Keratinocyte (primary cell): ENCODE data around the gene TEKT3. TPM values are rescaled to one million over a fixed set of nuclear protein-coding genes. Genes with fewer than 3 reads are reported as not detected.

ENCODE experiments used
- DNase-seq: peaks from one replicate; pipeline ENCODE4 v3.0.0-alpha.2; 2011; ENCODE audit warnings: low read depth, missing footprints, low spot score
- FAIRE-seq: peaks from 2 replicates; lab custom pipeline; 2011; peaks lifted over from hg19 to GRCh38; lab: Jason Lieb, UNC
- H2AFZ ChIP-seq: 2 replicates; pipeline ENCODE4 v1.6.0; 2012; ENCODE audit warnings: low read length, control low read depth, inconsistent platforms; ENCODE audit not compliant: control insufficient read depth
- H3K27ac ChIP-seq: 2 replicates; pipeline ENCODE4 v1.5.1; 2011; ENCODE audit warnings: low read length; ENCODE audit not compliant: control insufficient read depth, insufficient read depth
- H3K27me3 ChIP-seq: 3 replicates; pipeline ENCODE4 v1.6.0; 2011; ENCODE audit warnings: low read length; ENCODE audit not compliant: control insufficient read depth, insufficient read depth; ENCODE audit errors: extremely low read depth
- H3K36me3 ChIP-seq, 2 experiments: 2 replicates in 1 of 2; 3 replicates in 1 of 2; pipeline ENCODE4 v1.5.1; 2011; ENCODE audit warnings: low read length in 2 of 2, mild to moderate bottlenecking in 1 of 2; ENCODE audit not compliant: control insufficient read depth in 2 of 2, insufficient read depth in 2 of 2; ENCODE audit errors: extremely low read depth in 1 of 2
- H3K4me1 ChIP-seq: 3 replicates; pipeline ENCODE4 v1.5.1; 2011; ENCODE audit warnings: low read length; ENCODE audit not compliant: control insufficient read depth, insufficient read depth; ENCODE audit errors: extremely low read depth
- H3K4me2 ChIP-seq: 3 replicates; pipeline ENCODE4 v1.6.0; 2011; ENCODE audit warnings: low read depth, low read length; ENCODE audit not compliant: control insufficient read depth, insufficient read depth; ENCODE audit errors: extremely low read depth
- H3K4me3 ChIP-seq, 3 experiments: fragments of 200-600 bp in 1 of 3; sonication (generic) in 1 of 3; 2 replicates in 2 of 3; 3 replicates in 1 of 3; pipeline ENCODE4 v1.5.1; 2011 to 2016; ENCODE audit warnings: low read length in 3 of 3, mild to moderate bottlenecking in 3 of 3, control low read depth in 2 of 3, inconsistent platforms in 1 of 3, low read depth in 1 of 3, mixed read lengths in 1 of 3, mixed run types in 1 of 3, moderate library complexity in 1 of 3; ENCODE audit not compliant: control insufficient read depth in 2 of 3, insufficient read depth in 2 of 3; ENCODE audit errors: extremely low read depth in 1 of 3
- H3K79me2 ChIP-seq: 2 replicates; pipeline ENCODE4 v1.6.0; 2012; ENCODE audit warnings: low read length; ENCODE audit not compliant: control insufficient read depth, insufficient read depth
- H3K9ac ChIP-seq: 3 replicates; pipeline ENCODE4 v1.6.0; 2011; ENCODE audit warnings: low read length; ENCODE audit not compliant: control insufficient read depth, insufficient read depth; ENCODE audit errors: extremely low read depth
- H3K9me1 ChIP-seq: 3 replicates; pipeline ENCODE4 v1.6.0; 2011; ENCODE audit warnings: low read length; ENCODE audit not compliant: control insufficient read depth, insufficient read depth; ENCODE audit errors: extremely low read depth
- H3K9me3 ChIP-seq: 2 replicates; pipeline ENCODE4 v1.5.1; 2012; ENCODE audit warnings: low read depth, low read length; ENCODE audit not compliant: control insufficient read depth
- H4K20me1 ChIP-seq: 3 replicates; pipeline ENCODE4 v1.6.0; 2011; ENCODE audit warnings: low read length; ENCODE audit not compliant: control insufficient read depth, insufficient read depth; ENCODE audit errors: extremely low read depth
- CTCF ChIP-seq, 3 experiments: IDR thresholded peaks in 1 of 3; conservative IDR thresholded peaks in 1 of 3; optimal IDR thresholded peaks in 1 of 3; 2 replicates in 2 of 3; 3 replicates in 1 of 3; pipeline versions ENCODE3 to v1.5.1; 2011; ENCODE audit warnings: low read length in 3 of 3, mild to moderate bottlenecking in 3 of 3, moderate library complexity in 2 of 3, control low read depth in 1 of 3, inconsistent platforms in 1 of 3; ENCODE audit not compliant: insufficient read depth in 2 of 3; ENCODE audit errors: extremely low read depth in 1 of 3
- EZH2 ChIP-seq: IDR thresholded peaks from one replicate; pipeline ENCODE4 v1.6.1; 2012; ENCODE audit warnings: inconsistent platforms, mild to moderate bottlenecking, low read length, moderate library complexity
- dilution Hi-C: fragments of 300-500 bp; cut with MboI; formaldehyde crosslinking; loops from one replicate; pipeline ENCODE4 v1.7.0; 2020; ENCODE audit warnings: low sequenced_read_pairs; ENCODE audit not compliant: extremely low pct_ligation_motif_present
- polyA plus RNA-seq, 5 experiments: library from polyadenylated mRNA; depleted of rRNA in 3 of 5; stranded (reverse) in 3 of 5; stranded (forward) in 1 of 5; unstranded in 1 of 5; fragments of >200 nt; gene quantifications; 1 replicate in 1 of 5; 2 replicates in 3 of 5; 3 replicates in 1 of 5; pipeline versions ENCODE4 v1.2.1 to v1.2.3, GENCODE V29; 2011 to 2012; ENCODE audit warnings: missing spikeins in 2 of 5, low read depth in 1 of 5, low replicate concordance in 1 of 5

TEKT3 gene
- polyA plus RNA-seq, 1 donor (not counting 4 experiments of a cell fraction or from before 2014, with no cell fraction given) = 0.16 TPM

DNA sequence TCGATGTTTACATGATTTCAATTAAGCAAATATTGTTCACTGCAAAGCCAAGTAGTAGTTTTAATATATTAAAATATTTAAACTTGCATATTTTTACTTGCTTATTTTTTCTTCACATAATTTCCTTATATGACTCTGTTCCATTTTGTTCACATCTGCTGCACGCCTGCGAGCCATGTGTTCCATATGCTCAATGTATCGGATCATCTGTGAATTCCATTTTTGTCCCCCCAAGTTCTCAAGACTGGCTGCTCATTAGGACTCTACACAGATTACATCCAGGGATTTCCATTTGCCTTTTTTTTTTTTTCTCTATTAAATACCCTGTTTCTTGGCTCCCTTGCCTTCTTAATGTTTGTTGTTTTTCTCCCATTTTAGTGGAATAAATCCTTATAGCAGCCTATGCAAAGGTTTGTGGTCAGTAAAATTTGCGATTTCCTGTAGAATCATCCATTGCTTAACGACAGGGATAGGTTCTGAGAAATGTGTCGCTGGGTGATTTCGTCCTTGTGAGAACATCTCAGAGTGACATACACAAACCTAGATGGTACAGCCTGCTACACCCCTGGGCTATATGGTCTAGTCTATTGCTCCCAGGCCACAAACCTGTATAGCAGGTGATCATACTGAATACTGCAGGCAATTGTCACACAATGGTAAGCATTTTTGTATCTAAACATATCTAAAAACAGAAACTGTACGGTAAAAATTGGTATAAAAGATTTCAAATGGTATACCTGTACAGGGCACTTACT, 30.2 kb upstream of the TEKT3 start:
- no peaks in the 10 kb centered on the region for H3K9me3 ChIP-seq

DNA sequence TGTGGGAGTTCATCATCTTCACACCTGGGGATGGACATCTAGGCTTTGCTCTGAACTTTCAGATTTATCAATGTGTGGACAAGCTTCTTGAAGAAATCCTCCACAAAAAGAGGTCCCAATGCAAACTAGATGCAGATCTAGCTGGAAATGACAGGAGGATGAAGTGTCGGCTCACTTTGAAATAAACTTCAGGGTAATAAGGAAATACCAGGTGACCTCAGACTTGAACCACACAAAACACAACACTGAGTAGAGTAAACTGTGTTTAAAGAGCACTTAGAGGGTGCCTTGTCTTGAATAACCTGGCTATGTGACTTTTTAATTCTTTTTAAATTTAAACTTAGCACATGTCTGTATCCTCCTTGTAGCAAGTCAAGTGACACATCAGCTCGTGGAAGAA, 27.2 kb upstream of the TEKT3 start:
- Histone ChIP-seq H3K4me3 (no peak overlapping the region), H3K4me2 (no peak overlapping the region), H3K79me2 (no peaks in the 10 kb centered on the region), H3K9me1 (no peaks in the 10 kb centered on the region), H3K9ac (no peak overlapping the region), H3K9me3 (no peaks in the 10 kb centered on the region), H4K20me1 (no peaks in the 10 kb centered on the region), H3K36me3 (no peaks in the 10 kb centered on the region), H2AFZ (no peak overlapping the region), H3K4me1 (no peaks in the 10 kb centered on the region), H3K27ac (no peak overlapping the region), H3K27me3 (no peaks in the 10 kb centered on the region)
- TF ChIP-seq EZH2 (no peak), CTCF (optimal IDR thresholded peaks at IDR 0.05 in 1 of 3, IDR thresholded peaks at IDR 0.05 in 1 of 3, conservative IDR thresholded peaks at IDR 0.05 in 1 of 3; ENCODE audit: extremely low read depth in 1 of 3, insufficient read depth in 2 of 3, low read length in 3 of 3) (no peak)
- FAIRE-seq (no peak), DNase-seq (no peak)
- dilution Hi-C loops = no loop called here

More for the DNA sequence above, 30.2 kb upstream of the TEKT3 start:
- TF ChIP-seq CTCF (optimal IDR thresholded peaks at IDR 0.05 in 1 of 3, IDR thresholded peaks at IDR 0.05 in 1 of 3, conservative IDR thresholded peaks at IDR 0.05 in 1 of 3; ENCODE audit: extremely low read depth in 1 of 3, insufficient read depth in 2 of 3, low read length in 3 of 3) (no peak), EZH2 (no peak)
- Histone ChIP-seq H3K9me1 (no peaks in the 10 kb centered on the region), H3K4me3 (no peak overlapping the region), H3K27me3 (no peaks in the 10 kb centered on the region), H3K4me2 (no peak overlapping the region), H3K4me1 (no peaks in the 10 kb centered on the region), H3K36me3 (no peaks in the 10 kb centered on the region), H2AFZ (no peak overlapping the region), H3K79me2 (no peaks in the 10 kb centered on the region), H3K27ac (no peak overlapping the region), H3K9ac (no peak overlapping the region), H4K20me1 (no peaks in the 10 kb centered on the region)
- FAIRE-seq = no peak
- dilution Hi-C loops = no loop called here
- no peak for DNase-seq
